ENCODE measurements around the gene GNG7.

DNA sequence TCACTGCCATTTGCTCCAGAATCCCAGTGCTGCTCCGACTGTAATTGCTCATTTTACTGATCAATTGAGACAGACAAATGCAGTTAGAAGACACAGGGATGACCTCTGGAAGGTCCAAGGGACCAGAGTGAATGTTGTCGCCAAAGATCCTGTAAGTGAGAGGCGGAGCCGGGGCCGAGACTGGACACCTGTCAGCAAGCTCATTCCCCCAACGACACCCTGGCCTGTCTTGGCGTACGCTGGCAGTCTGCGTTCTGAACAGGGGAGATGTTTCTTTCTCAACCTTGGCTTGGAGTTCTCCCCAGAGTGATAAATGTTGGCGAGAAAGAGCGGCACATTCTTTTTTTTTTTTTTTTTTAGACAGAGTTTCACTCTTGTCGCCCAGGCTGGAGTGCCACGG lies 202.3 kb downstream of the GNG7 start:
- TF ChIP-seq, protein P1, sequence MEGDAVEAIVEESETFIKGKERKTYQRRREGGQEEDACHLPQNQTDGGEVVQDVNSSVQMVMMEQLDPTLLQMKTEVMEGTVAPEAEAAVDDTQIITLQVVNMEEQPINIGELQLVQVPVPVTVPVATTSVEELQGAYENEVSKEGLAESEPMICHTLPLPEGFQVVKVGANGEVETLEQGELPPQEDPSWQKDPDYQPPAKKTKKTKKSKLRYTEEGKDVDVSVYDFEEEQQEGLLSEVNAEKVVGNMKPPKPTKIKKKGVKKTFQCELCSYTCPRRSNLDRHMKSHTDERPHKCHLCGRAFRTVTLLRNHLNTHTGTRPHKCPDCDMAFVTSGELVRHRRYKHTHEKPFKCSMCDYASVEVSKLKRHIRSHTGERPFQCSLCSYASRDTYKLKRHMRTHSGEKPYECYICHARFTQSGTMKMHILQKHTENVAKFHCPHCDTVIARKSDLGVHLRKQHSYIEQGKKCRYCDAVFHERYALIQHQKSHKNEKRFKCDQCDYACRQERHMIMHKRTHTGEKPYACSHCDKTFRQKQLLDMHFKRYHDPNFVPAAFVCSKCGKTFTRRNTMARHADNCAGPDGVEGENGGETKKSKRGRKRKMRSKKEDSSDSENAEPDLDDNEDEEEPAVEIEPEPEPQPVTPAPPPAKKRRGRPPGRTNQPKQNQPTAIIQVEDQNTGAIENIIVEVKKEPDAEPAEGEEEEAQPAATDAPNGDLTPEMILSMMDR (conservative IDR thresholded peaks at IDR 0.05; ENCODE audit: low read length), result no peak
- no peak for TF ChIP-seq EZH2phosphoT487 (IDR thresholded peaks at IDR 0.05; ENCODE audit: borderline replicate concordance)
